ENCODE data around the gene HINFP. TPM values are rescaled to one million over a fixed set of nuclear protein-coding genes. Genes with fewer than 3 reads are reported as not detected.

HINFP gene
- total and polyA plus RNA-seq, 9 of the 15 experiments (the other 6 are each of a cell fraction or from before 2014, with no cell fraction given), result 13.8 to 34.1 (median 22.5) TPM

DNA sequence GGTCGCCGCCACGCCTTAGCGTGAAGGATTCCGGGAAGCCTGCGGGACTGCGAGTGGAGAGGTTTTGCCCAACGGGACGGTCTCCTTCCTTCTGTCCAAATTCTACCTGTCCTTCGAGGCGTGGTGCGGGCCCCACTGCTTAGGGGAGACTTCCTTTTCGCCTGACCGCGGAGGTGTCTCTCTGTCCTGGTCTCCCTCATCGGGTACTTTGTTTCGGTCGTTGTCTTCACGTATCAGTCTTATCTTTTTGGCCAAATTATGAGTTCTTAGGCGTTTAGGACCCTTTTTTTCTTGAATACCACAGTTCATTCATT, 388 bp downstream of the HINFP start:
- TSS peak; percentile 80 for BruUV-seq (replicated peaks)
- Histone ChIP-seq H3K79me2 (ENCODE audit: control insufficient read depth, insufficient read depth, low read length) (peaks cover 24% of the 10 kb centered on the region), H3K36me3 (ENCODE audit: control insufficient read depth, insufficient read depth, low read length) (peaks cover 33% of the 10 kb centered on the region), H2AFZ (ENCODE audit: low read depth, low read length) (peak overlapping the region; percentile 96), H3K27ac (ENCODE audit: extremely low read depth, low read depth, low read length) (peak overlapping the region; percentile 68), H4K20me1 (replicated peaks; ENCODE audit: control insufficient read depth, insufficient read depth, low read length) (no peaks in the 10 kb centered on the region), H3K4me1 (replicated peaks in 1 of 2; ENCODE audit: control insufficient read depth in 2 of 2, insufficient read depth in 2 of 2, low read length in 2 of 2) (peaks cover 12 to 13% of the 10 kb centered on the region in 2 experiments), H3K27me3 (ENCODE audit: control insufficient read depth in 2 of 2, insufficient read depth in 2 of 2, low read length in 2 of 2) (no peaks in the 10 kb centered on the region), H3K4me3 (peak overlapping the region; percentile 86), H3K9me3 (replicated peaks; ENCODE audit: control insufficient read depth, insufficient read depth, low read depth, low read length) (no peaks in the 10 kb centered on the region), H3K4me2 (ENCODE audit: insufficient read depth, low read length) (peak overlapping the region; percentile 95), H3K9me1 (ENCODE audit: control insufficient read depth, insufficient read depth, low read length) (no peaks in the 10 kb centered on the region), H3K9ac (ENCODE audit: insufficient read depth in 1 of 2, low read depth in 2 of 2, low read length in 2 of 2) (peak overlapping the region; percentile 82 to 96)
- DNase-seq (ENCODE audit: extremely low read depth in 1 of 4, low spot score in 3 of 4), result no peak
- 2% methylated on average over 20 of the region's 20 CpGs for WGBS (ENCODE audit: insufficient coverage, low coverage, missing lambda C conversion rate)
- intact Hi-C loops (cut with micrococcal nuclease), result loop anchor here (2.0 kb wide), 1 partner anchor 19 kb away; no protein-coding TSS in a partner anchor
- in situ Hi-C loops (cut with MboI), result no loop called here
- FAIRE-seq, result no peak
- CTCF ChIA-PET (ENCODE audit: low intra/inter-chr PET ratio), result interaction anchor here (0.5 kb wide), 1 partner anchor 84 kb away, joined by 3 read pairs; the partner anchor contains the start of gene CBL
- no peak for ATAC-seq
- POLR2A ChIA-PET, result interaction anchor here (0.7 to 1.6 kb wide), 5 partner anchors 12 to 79 kb away, joined by 3 to 6 read pairs (median 5); partner anchors contain the start of gene C2CD2L
- TF ChIP-seq ELF1 (tag; IDR thresholded peaks at IDR 0.05) (peak; percentile 12; the same call in 1 of the 2 replicates), ZNF408 (CRISPR knock-in tag; IDR thresholded peaks at IDR 0.05; ENCODE audit: low read depth) (no peak), TOE1 (IDR thresholded peaks at IDR 0.05; ENCODE audit: borderline replicate concordance) (no peak), TOE1 (CRISPR knock-in tag; IDR thresholded peaks at IDR 0.05; ENCODE audit: borderline replicate concordance, low read depth) (no peak), PRMT5 (CRISPR knock-in tag; IDR thresholded peaks at IDR 0.05) (no peak), HDAC1 (IDR thresholded peaks at IDR 0.05) (0 out of 4 replicates have a peak, but pooled peaks of 1 of the 2 experiments have one; percentile 1), ZNF140 (CRISPR knock-in tag; IDR thresholded peaks at IDR 0.05) (no peak), RBFOX2 (IDR thresholded peaks at IDR 0.05; ENCODE audit: low read depth, low read length) (no peak), HDAC2 (IDR thresholded peaks at IDR 0.05) (no peak), WHSC1 (IDR thresholded peaks at IDR 0.05; ENCODE audit: low read length) (no peak), CBFB (CRISPR knock-in tag; IDR thresholded peaks at IDR 0.05) (0 out of 2 replicates have a peak, but pooled peaks have one; percentile 44)
- TF ChIP-seq, protein P1, sequence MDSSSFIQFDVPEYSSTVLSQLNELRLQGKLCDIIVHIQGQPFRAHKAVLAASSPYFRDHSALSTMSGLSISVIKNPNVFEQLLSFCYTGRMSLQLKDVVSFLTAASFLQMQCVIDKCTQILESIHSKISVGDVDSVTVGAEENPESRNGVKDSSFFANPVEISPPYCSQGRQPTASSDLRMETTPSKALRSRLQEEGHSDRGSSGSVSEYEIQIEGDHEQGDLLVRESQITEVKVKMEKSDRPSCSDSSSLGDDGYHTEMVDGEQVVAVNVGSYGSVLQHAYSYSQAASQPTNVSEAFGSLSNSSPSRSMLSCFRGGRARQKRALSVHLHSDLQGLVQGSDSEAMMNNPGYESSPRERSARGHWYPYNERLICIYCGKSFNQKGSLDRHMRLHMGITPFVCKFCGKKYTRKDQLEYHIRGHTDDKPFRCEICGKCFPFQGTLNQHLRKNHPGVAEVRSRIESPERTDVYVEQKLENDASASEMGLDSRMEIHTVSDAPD (CRISPR knock-in tag; IDR thresholded peaks at IDR 0.05), result no peak
- TF ChIP-seq, protein P2, sequence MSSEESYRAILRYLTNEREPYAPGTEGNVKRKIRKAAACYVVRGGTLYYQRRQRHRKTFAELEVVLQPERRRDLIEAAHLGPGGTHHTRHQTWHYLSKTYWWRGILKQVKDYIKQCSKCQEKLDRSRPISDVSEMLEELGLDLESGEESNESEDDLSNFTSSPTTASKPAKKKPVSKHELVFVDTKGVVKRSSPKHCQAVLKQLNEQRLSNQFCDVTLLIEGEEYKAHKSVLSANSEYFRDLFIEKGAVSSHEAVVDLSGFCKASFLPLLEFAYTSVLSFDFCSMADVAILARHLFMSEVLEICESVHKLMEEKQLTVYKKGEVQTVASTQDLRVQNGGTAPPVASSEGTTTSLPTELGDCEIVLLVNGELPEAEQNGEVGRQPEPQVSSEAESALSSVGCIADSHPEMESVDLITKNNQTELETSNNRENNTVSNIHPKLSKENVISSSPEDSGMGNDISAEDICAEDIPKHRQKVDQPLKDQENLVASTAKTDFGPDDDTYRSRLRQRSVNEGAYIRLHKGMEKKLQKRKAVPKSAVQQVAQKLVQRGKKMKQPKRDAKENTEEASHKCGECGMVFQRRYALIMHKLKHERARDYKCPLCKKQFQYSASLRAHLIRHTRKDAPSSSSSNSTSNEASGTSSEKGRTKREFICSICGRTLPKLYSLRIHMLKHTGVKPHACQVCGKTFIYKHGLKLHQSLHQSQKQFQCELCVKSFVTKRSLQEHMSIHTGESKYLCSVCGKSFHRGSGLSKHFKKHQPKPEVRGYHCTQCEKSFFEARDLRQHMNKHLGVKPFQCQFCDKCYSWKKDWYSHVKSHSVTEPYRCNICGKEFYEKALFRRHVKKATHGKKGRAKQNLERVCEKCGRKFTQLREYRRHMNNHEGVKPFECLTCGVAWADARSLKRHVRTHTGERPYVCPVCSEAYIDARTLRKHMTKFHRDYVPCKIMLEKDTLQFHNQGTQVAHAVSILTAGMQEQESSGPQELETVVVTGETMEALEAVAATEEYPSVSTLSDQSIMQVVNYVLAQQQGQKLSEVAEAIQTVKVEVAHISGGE (CRISPR knock-in tag; IDR thresholded peaks at IDR 0.05), result no peak
- TF ChIP-seq, protein P3, sequence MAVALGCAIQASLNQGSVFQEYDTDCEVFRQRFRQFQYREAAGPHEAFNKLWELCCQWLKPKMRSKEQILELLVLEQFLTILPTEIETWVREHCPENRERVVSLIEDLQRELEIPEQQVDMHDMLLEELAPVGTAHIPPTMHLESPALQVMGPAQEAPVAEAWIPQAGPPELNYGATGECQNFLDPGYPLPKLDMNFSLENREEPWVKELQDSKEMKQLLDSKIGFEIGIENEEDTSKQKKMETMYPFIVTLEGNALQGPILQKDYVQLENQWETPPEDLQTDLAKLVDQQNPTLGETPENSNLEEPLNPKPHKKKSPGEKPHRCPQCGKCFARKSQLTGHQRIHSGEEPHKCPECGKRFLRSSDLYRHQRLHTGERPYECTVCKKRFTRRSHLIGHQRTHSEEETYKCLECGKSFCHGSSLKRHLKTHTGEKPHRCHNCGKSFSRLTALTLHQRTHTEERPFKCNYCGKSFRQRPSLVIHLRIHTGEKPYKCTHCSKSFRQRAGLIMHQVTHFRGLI (CRISPR knock-in tag; IDR thresholded peaks at IDR 0.05), result no peak
